Neural cell (in vitro differentiated cells): ENCODE data around the gene PROK1. TPM values are rescaled to one million over a fixed set of nuclear protein-coding genes. Genes with fewer than 3 reads are reported as not detected.

ENCODE experiments used
- H2AFZ ChIP-seq: fragments of 200-600, 300-800 bp; sonication (generic), shearing (Covaris generic); 2 replicates; pipeline ENCODE4 v1.6.0; 2014; ENCODE audit warnings: low read depth, mild to moderate bottlenecking, antibody characterized with exemption, low read length, moderate library complexity
- H3F3A ChIP-seq: fragments of 200-600 bp; shearing (Covaris generic); 2 replicates; pipeline ENCODE4 v1.6.1; 2016; ENCODE audit warnings: mild to moderate bottlenecking, moderate library complexity, mixed read lengths, antibody characterized with exemption, low read length; ENCODE audit not compliant: insufficient read depth, poor library complexity, severe bottlenecking
- H3K27ac ChIP-seq: fragments of 200-600, 300-800 bp; sonication (generic), shearing (Covaris generic); 2 replicates; pipeline ENCODE4 v1.5.1; 2014; ENCODE audit warnings: mild to moderate bottlenecking, low read length, moderate library complexity
- H3K27me3 ChIP-seq: fragments of 300-800, 200-600 bp; sonication (generic), shearing (Covaris generic); 2 replicates; pipeline ENCODE4 v1.6.0; 2014; ENCODE audit warnings: mild to moderate bottlenecking, low read depth, low read length, moderate library complexity; ENCODE audit not compliant: insufficient read depth
- H3K36me3 ChIP-seq: fragments of 300-800, 200-600 bp; sonication (generic), shearing (Covaris generic); 2 replicates; pipeline ENCODE4 v1.5.1; 2014; ENCODE audit warnings: mild to moderate bottlenecking, antibody characterized with exemption, low read length, moderate library complexity; ENCODE audit not compliant: insufficient read depth
- H3K4me2 ChIP-seq: fragments of 300-800, 200-600 bp; sonication (generic), shearing (Covaris generic); 2 replicates; pipeline ENCODE4 v1.6.0; 2014; ENCODE audit warnings: mild to moderate bottlenecking, low read length
- H3K4me3 ChIP-seq: fragments of 300-800, 200-600 bp; sonication (generic), shearing (Covaris generic); 2 replicates; pipeline ENCODE4 v1.5.1; 2014; ENCODE audit warnings: mild to moderate bottlenecking, low read length, moderate library complexity
- H3K79me2 ChIP-seq: fragments of 200-600 bp; shearing (Covaris generic); replicated peaks from 2 replicates; pipeline ENCODE4 v1.6.0; 2014; ENCODE audit warnings: mild to moderate bottlenecking, low read length, moderate library complexity; ENCODE audit not compliant: insufficient read depth
- H3K9ac ChIP-seq: fragments of 300-800, 200-600 bp; sonication (generic), shearing (Covaris generic); 2 replicates; pipeline ENCODE4 v1.6.1; 2016; ENCODE audit warnings: mild to moderate bottlenecking, low read length, mixed read lengths
- H3K9me2 ChIP-seq: fragments of 200-600 bp; shearing (Covaris generic); 2 replicates; pipeline ENCODE4 v1.6.1; 2016; ENCODE audit warnings: mild to moderate bottlenecking, low read length, mixed read lengths; ENCODE audit not compliant: insufficient read depth
- H3K9me3 ChIP-seq: fragments of 200-600, 300-800 bp; sonication (generic), shearing (Covaris generic); 2 replicates; pipeline ENCODE4 v1.6.1; 2016; ENCODE audit warnings: mild to moderate bottlenecking, mixed run types, low read length, moderate library complexity, mixed read lengths
- H4K20me1 ChIP-seq: fragments of 200-600 bp; shearing (Covaris generic); 2 replicates; pipeline ENCODE4 v1.6.1; 2016; ENCODE audit warnings: mild to moderate bottlenecking, mixed run types; ENCODE audit not compliant: insufficient read depth
- CTCF ChIP-seq: fragments of 450-650 bp; IDR thresholded peaks from 2 replicates; pipeline ENCODE4 v1.5.1; 2014; ENCODE audit warnings: antibody characterized with exemption, mild to moderate bottlenecking, moderate library complexity; ENCODE audit not compliant: poor library complexity, severe bottlenecking
- EP300 ChIP-seq: fragments of 450-650 bp; conservative IDR thresholded peaks from 2 replicates; pipeline ENCODE4 v1.6.1; 2014; ENCODE audit warnings: antibody characterized with exemption, mild to moderate bottlenecking, moderate library complexity; ENCODE audit not compliant: poor library complexity, severe bottlenecking
- EZH2 ChIP-seq: fragments of 200-600, 300-800 bp; shearing (Covaris generic), sonication (generic); IDR thresholded peaks from 2 replicates; pipeline ENCODE4 v1.6.1; 2014; ENCODE audit warnings: antibody characterized with exemption, low read length, borderline replicate concordance, mild to moderate bottlenecking; ENCODE audit not compliant: insufficient read depth, poor library complexity, severe bottlenecking
- MXI1 ChIP-seq: fragments of 450-650 bp; conservative IDR thresholded peaks from 2 replicates; pipeline ENCODE4 v1.6.1; 2014; ENCODE audit warnings: antibody characterized with exemption, mild to moderate bottlenecking; ENCODE audit not compliant: poor library complexity, severe bottlenecking
- POLR2AphosphoS5 ChIP-seq: IDR thresholded peaks from 2 replicates; pipeline ENCODE4 v1.6.1; 2012
- RAD21 ChIP-seq: fragments of 450-650 bp; conservative IDR thresholded peaks from 2 replicates; pipeline ENCODE4 v1.6.1; 2014; ENCODE audit warnings: antibody characterized with exemption, mild to moderate bottlenecking, moderate library complexity
- REST ChIP-seq: IDR thresholded peaks from 2 replicates; pipeline ENCODE4 v1.6.1; 2012; ENCODE audit warnings: borderline replicate concordance
- SMC3 ChIP-seq: fragments of 450-650 bp; conservative IDR thresholded peaks from 2 replicates; pipeline ENCODE4 v1.6.1; 2014; ENCODE audit warnings: antibody characterized with exemption, mild to moderate bottlenecking, moderate library complexity; ENCODE audit not compliant: poor library complexity
- TAF1 ChIP-seq: IDR thresholded peaks from 2 replicates; pipeline ENCODE4 v1.6.1; 2012; ENCODE audit warnings: low read depth
- polyA plus RNA-seq: library from polyadenylated mRNA; depleted of rRNA; stranded (reverse); fragments of >200 nt; gene quantifications from 2 replicates; pipeline ENCODE4 v1.2.3, GENCODE V29; 2014

Gene PROK1
- polyA plus RNA-seq, 1 donor from 2014 or later: 0.54 TPM

- TF ChIP-seq RAD21: no peak
- no peak for TF ChIP-seq MXI1
- TF ChIP-seq REST: no peak
- TF ChIP-seq TAF1: no peak
- no peak for TF ChIP-seq SMC3
- TF ChIP-seq POLR2AphosphoS5: no peak
- TF ChIP-seq EZH2: no peak
- TF ChIP-seq CTCF: no peak
- no peak for TF ChIP-seq EP300
- Histone ChIP-seq H3K27me3 (no peaks in the 10 kb centered on the region), H2AFZ (no peak overlapping the region), H3K4me3 (no peak overlapping the region), H3K79me2 (no peaks in the 10 kb centered on the region), H3K9me3 (no peaks in the 10 kb centered on the region), H3K27ac (no peak overlapping the region), H3F3A (no peaks in the 10 kb centered on the region), H3K36me3 (no peaks in the 10 kb centered on the region), H3K9ac (no peak overlapping the region), H3K4me2 (no peak overlapping the region), H4K20me1 (no peaks in the 10 kb centered on the region), H3K9me2 (no peaks in the 10 kb centered on the region)
These were observed 51.6 kb downstream of the PROK1 start for GRCh38 chr1:110502402-110503151.

GRCh38 chr1:110503471-110503870, 52.5 kb downstream of the PROK1 start:
- Histone ChIP-seq H3K4me2 (no peak overlapping the region), H2AFZ (no peak overlapping the region), H3K9me3 (no peaks in the 10 kb centered on the region), H3K27ac (no peak overlapping the region), H3K27me3 (no peaks in the 10 kb centered on the region), H3K36me3 (no peaks in the 10 kb centered on the region), H4K20me1 (no peaks in the 10 kb centered on the region), H3K79me2 (no peaks in the 10 kb centered on the region), H3K9ac (no peak overlapping the region), H3K9me2 (no peaks in the 10 kb centered on the region), H3F3A (no peaks in the 10 kb centered on the region), H3K4me3 (no peak overlapping the region)
- TF ChIP-seq MXI1 (no peak), EZH2 (no peak), POLR2AphosphoS5 (no peak), SMC3 (no peak), TAF1 (no peak), RAD21 (no peak), CTCF (no peak), REST (no peak), EP300 (no peak)
